ENCODE results near the gene GAREM1. TPM values are rescaled to one million over a fixed set of nuclear protein-coding genes. Genes with fewer than 3 reads are reported as not detected.
A peak's percentile ranks its signal among the peaks of the same experiment; 100 is the strongest.

The GAREM1 gene
- 21.4 and 24.0 TPM in 2 replicates for total RNA-seq (2022)
- percentile 91 among the genes with signal in this experiment for Bru-seq, nascent RNA
- BruChase-seq, experiment 1, labeled RNA remaining after a 6-hour chase = percentile 65 among the genes with signal in this experiment
- percentile 70 among the genes with signal in this experiment for BruChase-seq, experiment 2, labeled RNA remaining after a 2-hour chase
- long read RNA-seq, full-length matches to known transcripts = 14 of 25 reads
- long read RNA-seq, partial matches to known transcripts = 2 of 25 reads
- long read RNA-seq, other reads (novel, unspliced or antisense) = 9 of 25 reads

GRCh38 chr18:32470714-32471633 lies at the start of gene GAREM1:
Gene GAREM1 (minus strand): TSS chr18:32470882. CDS start chr18:32470428, 454 bp downstream.
- no peaks in the 10 kb centered on the region for H3K36me3 Mint-ChIP-seq (ENCODE audit: insufficient read depth, unreplicated experiment)
- peak; percentile 81 for TF ChIP-seq CTCF (IDR thresholded peaks at IDR 0.05; ENCODE audit: unreplicated experiment)
- H3K27ac Mint-ChIP-seq (ENCODE audit: low read depth, unreplicated experiment) = peak within 1 kb of the TSS; percentile 35
- no peaks in the 10 kb centered on the region for H3K9me3 Mint-ChIP-seq (ENCODE audit: unreplicated experiment)
- no peaks in the 10 kb centered on the region for H3K27me3 Mint-ChIP-seq (ENCODE audit: insufficient read depth, unreplicated experiment)
- no TSS peak for BruUV-seq (replicated peaks)
- intact Hi-C loops (cut with micrococcal nuclease) = loop anchor here (1.0 kb wide), 5 partner anchors 78 to 313 kb away; no protein-coding TSS in a partner anchor
- H3K4me1 Mint-ChIP-seq (ENCODE audit: insufficient read depth, unreplicated experiment) = peaks cover 22% of the 10 kb centered on the region
- peak; percentile 99 for DNase-seq (ENCODE audit: unreplicated experiment)
- ChIA-PET CTCF (interaction anchor here (0.5 to 9.1 kb wide), 60 partner anchors 10 to 312 kb away, joined by 3 to 193 read pairs (median 4); no protein-coding TSS in a partner anchor), POLR2A (interaction anchor here (0.6 to 4.1 kb wide), 42 partner anchors 8 to 529 kb away, joined by 3 to 171 read pairs (median 5); partner anchors contain the start of gene TRAPPC8)
- H3K4me3 Mint-ChIP-seq (ENCODE audit: unreplicated experiment) = peak within 1 kb of the TSS; percentile 77

GRCh38 chr18:32511147-32511546 lies 40.5 kb upstream of the GAREM1 start:
- Mint-ChIP-seq H3K4me1 (ENCODE audit: insufficient read depth, unreplicated experiment) (no peaks in the 10 kb centered on the region), H3K9me3 (ENCODE audit: unreplicated experiment) (no peaks in the 10 kb centered on the region), H3K36me3 (ENCODE audit: insufficient read depth, unreplicated experiment) (no peaks in the 10 kb centered on the region), H3K27me3 (ENCODE audit: insufficient read depth, unreplicated experiment) (no peaks in the 10 kb centered on the region), H3K27ac (ENCODE audit: low read depth, unreplicated experiment) (no peak overlapping the region), H3K4me3 (ENCODE audit: unreplicated experiment) (no peak overlapping the region)
- intact Hi-C loops (cut with micrococcal nuclease) = no loop called here
- ChIA-PET CTCF (interaction anchor here (0.6 kb wide), 2 partner anchors 37 to 485 kb away, joined by 3 read pairs; no protein-coding TSS in a partner anchor), POLR2A (interaction anchor here (0.7 kb wide), 1 partner anchor 18 kb away, joined by 5 read pairs; no protein-coding TSS in a partner anchor)
- BruUV-seq (replicated peaks) = no TSS peak
- no peak for DNase-seq (ENCODE audit: unreplicated experiment)
- no peak for TF ChIP-seq CTCF (IDR thresholded peaks at IDR 0.05; ENCODE audit: unreplicated experiment)

GRCh38 chr18:32509111-32509510 lies 38.4 kb upstream of the GAREM1 start:
- no TSS peak for BruUV-seq (replicated peaks)
- DNase-seq (ENCODE audit: unreplicated experiment) = no peak
- H3K4me1 Mint-ChIP-seq (ENCODE audit: insufficient read depth, unreplicated experiment) = no peaks in the 10 kb centered on the region
- ChIA-PET POLR2A (interaction anchor here (0.6 kb wide), 1 partner anchor 195 kb away, joined by 3 read pairs; no protein-coding TSS in a partner anchor), CTCF (interaction anchor here (0.8 to 2.1 kb wide), 4 partner anchors 41 to 351 kb away, joined by 3 to 9 read pairs (median 4); no protein-coding TSS in a partner anchor)
- no peaks in the 10 kb centered on the region for H3K36me3 Mint-ChIP-seq (ENCODE audit: insufficient read depth, unreplicated experiment)
- H3K9me3 Mint-ChIP-seq (ENCODE audit: unreplicated experiment) = no peaks in the 10 kb centered on the region
- TF ChIP-seq CTCF (IDR thresholded peaks at IDR 0.05; ENCODE audit: unreplicated experiment) = no peak
- intact Hi-C loops (cut with micrococcal nuclease) = no loop called here
- no peak overlapping the region for H3K27ac Mint-ChIP-seq (ENCODE audit: low read depth, unreplicated experiment)
- no peak overlapping the region for H3K4me3 Mint-ChIP-seq (ENCODE audit: unreplicated experiment)
- H3K27me3 Mint-ChIP-seq (ENCODE audit: insufficient read depth, unreplicated experiment) = no peaks in the 10 kb centered on the region

- Mint-ChIP-seq H3K27me3 (ENCODE audit: insufficient read depth, unreplicated experiment) (no peaks in the 10 kb centered on the region), H3K27ac (ENCODE audit: low read depth, unreplicated experiment) (no peak overlapping the region), H3K4me1 (ENCODE audit: insufficient read depth, unreplicated experiment) (no peaks in the 10 kb centered on the region), H3K9me3 (ENCODE audit: unreplicated experiment) (no peaks in the 10 kb centered on the region), H3K4me3 (ENCODE audit: unreplicated experiment) (no peak overlapping the region), H3K36me3 (ENCODE audit: insufficient read depth, unreplicated experiment) (no peaks in the 10 kb centered on the region)
- CTCF ChIA-PET = interaction anchor here (1.1 to 1.8 kb wide), 2 partner anchors 20 to 44 kb away, joined by 3 to 9 read pairs; no protein-coding TSS in a partner anchor
- no peak for DNase-seq (ENCODE audit: unreplicated experiment)
- no peak for TF ChIP-seq CTCF (IDR thresholded peaks at IDR 0.05; ENCODE audit: unreplicated experiment)
- POLR2A ChIA-PET = no interaction called here
- intact Hi-C loops (cut with micrococcal nuclease) = no loop called here
- no TSS peak for BruUV-seq (replicated peaks)
Measured at GRCh38 chr18:32507093-32507492, 36.4 kb upstream of the GAREM1 start.
